Peyer's patch (tissue), 4 donors: ENCODE results near the gene TTC28.

Source experiments
- POLR2A ChIP-seq, 2 donors: fragments of 450-650 bp; IDR thresholded peaks; one replicate each; pipeline ENCODE4 v1.5.1; 2017; ENCODE audit warnings: antibody characterized with exemption in 2 of 2, mild to moderate bottlenecking in 2 of 2, moderate library complexity in 2 of 2
- TF ChIP-seq, protein P1 (sequence below), 6 experiments: fragments of 450-650 bp in 4 of 6; fragments of 200-600 bp in 2 of 6; sonication (generic) in 1 of 6; IDR thresholded peaks; one replicate each; pipeline ENCODE4 v1.5.1; 2017 to 2019; ENCODE audit warnings: antibody characterized with exemption in 6 of 6, mild to moderate bottlenecking in 3 of 6, moderate library complexity in 1 of 6

DNA sequence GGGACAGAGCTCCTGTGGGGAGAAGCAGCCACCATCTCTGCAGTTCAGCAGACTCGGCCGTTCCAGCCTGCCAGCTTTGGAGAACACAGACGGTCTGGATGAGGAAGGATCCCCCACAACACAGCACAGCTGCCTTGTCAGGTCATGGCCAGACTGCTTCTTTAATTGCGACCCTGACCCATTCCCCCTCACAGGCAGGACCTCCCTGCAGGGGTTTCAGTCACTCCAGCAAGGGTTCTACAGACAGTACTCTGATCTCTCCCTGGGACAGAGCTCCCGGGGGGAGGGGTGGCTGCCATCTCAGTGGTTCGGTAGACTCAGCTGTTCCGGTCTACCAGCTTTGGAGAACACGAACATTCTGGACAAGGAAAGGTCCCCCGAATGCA is 173.5 kb downstream of the TTC28 start:
- TF ChIP-seq, protein P1, sequence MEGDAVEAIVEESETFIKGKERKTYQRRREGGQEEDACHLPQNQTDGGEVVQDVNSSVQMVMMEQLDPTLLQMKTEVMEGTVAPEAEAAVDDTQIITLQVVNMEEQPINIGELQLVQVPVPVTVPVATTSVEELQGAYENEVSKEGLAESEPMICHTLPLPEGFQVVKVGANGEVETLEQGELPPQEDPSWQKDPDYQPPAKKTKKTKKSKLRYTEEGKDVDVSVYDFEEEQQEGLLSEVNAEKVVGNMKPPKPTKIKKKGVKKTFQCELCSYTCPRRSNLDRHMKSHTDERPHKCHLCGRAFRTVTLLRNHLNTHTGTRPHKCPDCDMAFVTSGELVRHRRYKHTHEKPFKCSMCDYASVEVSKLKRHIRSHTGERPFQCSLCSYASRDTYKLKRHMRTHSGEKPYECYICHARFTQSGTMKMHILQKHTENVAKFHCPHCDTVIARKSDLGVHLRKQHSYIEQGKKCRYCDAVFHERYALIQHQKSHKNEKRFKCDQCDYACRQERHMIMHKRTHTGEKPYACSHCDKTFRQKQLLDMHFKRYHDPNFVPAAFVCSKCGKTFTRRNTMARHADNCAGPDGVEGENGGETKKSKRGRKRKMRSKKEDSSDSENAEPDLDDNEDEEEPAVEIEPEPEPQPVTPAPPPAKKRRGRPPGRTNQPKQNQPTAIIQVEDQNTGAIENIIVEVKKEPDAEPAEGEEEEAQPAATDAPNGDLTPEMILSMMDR (IDR thresholded peaks at IDR 0.05) = no peak
- no peak for TF ChIP-seq POLR2A (IDR thresholded peaks at IDR 0.05)
